ENCODE data around the gene AFAP1L1. TPM values are rescaled to one million over a fixed set of nuclear protein-coding genes. Genes with fewer than 3 reads are reported as not detected.

The AFAP1L1 gene
- total and polyA plus RNA-seq, 4 donors = 2.1 to 11.6 (median 4.0) TPM

DNA sequence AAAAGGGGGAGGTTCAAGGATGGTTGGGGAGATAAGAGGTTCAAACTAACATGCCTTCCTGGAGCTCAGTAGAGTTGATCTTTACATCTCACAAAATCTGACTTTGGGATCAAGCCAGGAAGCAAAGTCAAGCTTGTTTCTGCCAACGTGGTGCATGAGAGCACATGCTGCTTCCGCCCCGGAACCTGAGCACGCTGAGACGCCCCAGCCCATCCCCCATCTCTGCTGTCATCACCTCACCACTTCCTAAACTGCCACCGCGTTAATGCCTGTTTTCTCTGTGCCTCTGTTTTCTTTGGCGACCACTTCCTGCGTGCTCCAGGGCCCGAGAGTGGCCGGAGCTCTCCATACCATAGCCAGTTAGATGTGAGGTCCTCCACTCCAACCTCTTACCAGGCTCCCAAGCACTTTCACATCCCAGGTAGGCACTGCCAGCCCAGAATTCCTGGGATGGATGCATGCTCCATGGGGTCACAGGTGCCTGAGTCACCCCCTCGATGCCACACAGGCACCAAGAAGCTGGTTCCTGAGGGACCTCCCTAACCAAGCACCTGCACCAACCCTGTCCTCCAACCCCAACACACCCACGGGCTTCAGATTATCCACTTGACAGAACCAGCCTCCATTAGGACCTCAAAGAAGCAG is 31.2 kb upstream of the AFAP1L1 start:
- no peak overlapping the region for H3K27ac ChIP-seq (ENCODE audit: low read depth in 1 of 2, low read length in 2 of 2)
- no peak for TF ChIP-seq RAD21 (IDR thresholded peaks at IDR 0.05)
- TF ChIP-seq, protein P1, sequence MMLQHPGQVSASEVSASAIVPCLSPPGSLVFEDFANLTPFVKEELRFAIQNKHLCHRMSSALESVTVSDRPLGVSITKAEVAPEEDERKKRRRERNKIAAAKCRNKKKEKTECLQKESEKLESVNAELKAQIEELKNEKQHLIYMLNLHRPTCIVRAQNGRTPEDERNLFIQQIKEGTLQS (IDR thresholded peaks at IDR 0.05) = no peak
- H3K4me1 ChIP-seq (ENCODE audit: control insufficient read depth in 4 of 4, insufficient read depth in 4 of 4, low read length in 3 of 4) = no peaks in the 10 kb centered on the region
- WGBS = 79% methylated on average over 13 of the region's 13 CpGs
- no peak overlapping the region for H3K9ac ChIP-seq (ENCODE audit: low read depth in 1 of 2, low read length in 2 of 2)
- no peak overlapping the region for H3K4me3 ChIP-seq (ENCODE audit: low read depth in 1 of 3, low read length in 3 of 3)
- H3K27me3 ChIP-seq (ENCODE audit: control insufficient read depth in 4 of 4, insufficient read depth in 4 of 4, low read length in 3 of 4) = no peaks in the 10 kb centered on the region
- H3K36me3 ChIP-seq (ENCODE audit: control insufficient read depth in 4 of 4, insufficient read depth in 3 of 4, low read depth in 1 of 4, low read length in 3 of 4) = peaks cover 28 to 84% (median 55%) of the 10 kb centered on the region in 4 donors
- no peaks in the 10 kb centered on the region for H3K9me3 ChIP-seq (ENCODE audit: control insufficient read depth in 4 of 4, low read length in 3 of 4)
- DNase-seq (ENCODE audit: low spot score) = no peak

GRCh38 chr5:149242339-149242738 is 29.3 kb upstream of the AFAP1L1 start:
- H3K4me3 ChIP-seq (ENCODE audit: low read depth in 1 of 3, low read length in 3 of 3) = no peak overlapping the region
- H3K9ac ChIP-seq (ENCODE audit: low read depth in 1 of 2, low read length in 2 of 2) = no peak overlapping the region
- H3K27me3 ChIP-seq (ENCODE audit: control insufficient read depth in 4 of 4, insufficient read depth in 4 of 4, low read length in 3 of 4) = no peaks in the 10 kb centered on the region
- DNase-seq (ENCODE audit: low spot score) = no peak
- H3K4me1 ChIP-seq (ENCODE audit: control insufficient read depth in 4 of 4, insufficient read depth in 4 of 4, low read length in 3 of 4) = no peaks in the 10 kb centered on the region
- H3K27ac ChIP-seq (ENCODE audit: low read depth in 1 of 2, low read length in 2 of 2) = no peak overlapping the region
- TF ChIP-seq, protein P2, sequence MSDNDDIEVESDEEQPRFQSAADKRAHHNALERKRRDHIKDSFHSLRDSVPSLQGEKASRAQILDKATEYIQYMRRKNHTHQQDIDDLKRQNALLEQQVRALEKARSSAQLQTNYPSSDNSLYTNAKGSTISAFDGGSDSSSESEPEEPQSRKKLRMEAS (IDR thresholded peaks at IDR 0.05) = no peak
- no peak for TF ChIP-seq CTCF (IDR thresholded peaks at IDR 0.05; ENCODE audit: low read depth, low read length, missing input control)
- TF ChIP-seq, protein P3, sequence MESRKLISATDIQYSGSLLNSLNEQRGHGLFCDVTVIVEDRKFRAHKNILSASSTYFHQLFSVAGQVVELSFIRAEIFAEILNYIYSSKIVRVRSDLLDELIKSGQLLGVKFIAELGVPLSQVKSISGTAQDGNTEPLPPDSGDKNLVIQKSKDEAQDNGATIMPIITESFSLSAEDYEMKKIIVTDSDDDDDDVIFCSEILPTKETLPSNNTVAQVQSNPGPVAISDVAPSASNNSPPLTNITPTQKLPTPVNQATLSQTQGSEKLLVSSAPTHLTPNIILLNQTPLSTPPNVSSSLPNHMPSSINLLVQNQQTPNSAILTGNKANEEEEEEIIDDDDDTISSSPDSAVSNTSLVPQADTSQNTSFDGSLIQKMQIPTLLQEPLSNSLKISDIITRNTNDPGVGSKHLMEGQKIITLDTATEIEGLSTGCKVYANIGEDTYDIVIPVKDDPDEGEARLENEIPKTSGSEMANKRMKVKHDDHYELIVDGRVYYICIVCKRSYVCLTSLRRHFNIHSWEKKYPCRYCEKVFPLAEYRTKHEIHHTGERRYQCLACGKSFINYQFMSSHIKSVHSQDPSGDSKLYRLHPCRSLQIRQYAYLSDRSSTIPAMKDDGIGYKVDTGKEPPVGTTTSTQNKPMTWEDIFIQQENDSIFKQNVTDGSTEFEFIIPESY (IDR thresholded peaks at IDR 0.05) = no peak
- no peak for TF ChIP-seq RAD21 (IDR thresholded peaks at IDR 0.05)
- no peak for TF ChIP-seq FOXA1 (IDR thresholded peaks at IDR 0.05)
- TF ChIP-seq, protein P4, sequence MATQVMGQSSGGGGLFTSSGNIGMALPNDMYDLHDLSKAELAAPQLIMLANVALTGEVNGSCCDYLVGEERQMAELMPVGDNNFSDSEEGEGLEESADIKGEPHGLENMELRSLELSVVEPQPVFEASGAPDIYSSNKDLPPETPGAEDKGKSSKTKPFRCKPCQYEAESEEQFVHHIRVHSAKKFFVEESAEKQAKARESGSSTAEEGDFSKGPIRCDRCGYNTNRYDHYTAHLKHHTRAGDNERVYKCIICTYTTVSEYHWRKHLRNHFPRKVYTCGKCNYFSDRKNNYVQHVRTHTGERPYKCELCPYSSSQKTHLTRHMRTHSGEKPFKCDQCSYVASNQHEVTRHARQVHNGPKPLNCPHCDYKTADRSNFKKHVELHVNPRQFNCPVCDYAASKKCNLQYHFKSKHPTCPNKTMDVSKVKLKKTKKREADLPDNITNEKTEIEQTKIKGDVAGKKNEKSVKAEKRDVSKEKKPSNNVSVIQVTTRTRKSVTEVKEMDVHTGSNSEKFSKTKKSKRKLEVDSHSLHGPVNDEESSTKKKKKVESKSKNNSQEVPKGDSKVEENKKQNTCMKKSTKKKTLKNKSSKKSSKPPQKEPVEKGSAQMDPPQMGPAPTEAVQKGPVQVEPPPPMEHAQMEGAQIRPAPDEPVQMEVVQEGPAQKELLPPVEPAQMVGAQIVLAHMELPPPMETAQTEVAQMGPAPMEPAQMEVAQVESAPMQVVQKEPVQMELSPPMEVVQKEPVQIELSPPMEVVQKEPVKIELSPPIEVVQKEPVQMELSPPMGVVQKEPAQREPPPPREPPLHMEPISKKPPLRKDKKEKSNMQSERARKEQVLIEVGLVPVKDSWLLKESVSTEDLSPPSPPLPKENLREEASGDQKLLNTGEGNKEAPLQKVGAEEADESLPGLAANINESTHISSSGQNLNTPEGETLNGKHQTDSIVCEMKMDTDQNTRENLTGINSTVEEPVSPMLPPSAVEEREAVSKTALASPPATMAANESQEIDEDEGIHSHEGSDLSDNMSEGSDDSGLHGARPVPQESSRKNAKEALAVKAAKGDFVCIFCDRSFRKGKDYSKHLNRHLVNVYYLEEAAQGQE (IDR thresholded peaks at IDR 0.05) = no peak
- TF ChIP-seq YY1 (IDR thresholded peaks at IDR 0.05) = no peak
- TF ChIP-seq EGR1 (IDR thresholded peaks at IDR 0.05; ENCODE audit: low read depth in 2 of 2) = no peak
- TF ChIP-seq JUND (IDR thresholded peaks at IDR 0.05) = no peak
- no peak for TF ChIP-seq SP1 (IDR thresholded peaks at IDR 0.05)
- TF ChIP-seq GABPA (IDR thresholded peaks at IDR 0.05 in 1 of 2, conservative IDR thresholded peaks at IDR 0.05 in 1 of 2) = no peak
- TF ChIP-seq NR2F2 (IDR thresholded peaks at IDR 0.05) = no peak
- TF ChIP-seq HNF4A (conservative IDR thresholded peaks at IDR 0.05) = no peak
- TF ChIP-seq, protein P1 (IDR thresholded peaks at IDR 0.05) = no peak
- H3K36me3 ChIP-seq (ENCODE audit: control insufficient read depth in 4 of 4, insufficient read depth in 3 of 4, low read depth in 1 of 4, low read length in 3 of 4) = peaks cover 26 to 85% (median 59%) of the 10 kb centered on the region in 4 donors
- WGBS = 94% methylated on average over 3 of the region's 3 CpGs
- no peaks in the 10 kb centered on the region for H3K9me3 ChIP-seq (ENCODE audit: control insufficient read depth in 4 of 4, low read length in 3 of 4)

Data from liver (tissue), 9 donors.